ENCODE measurements around the gene CACNG3. TPM values are rescaled to one million over a fixed set of nuclear protein-coding genes. Genes with fewer than 3 reads are reported as not detected.

The CACNG3 gene
- total RNA-seq, 6 donors from 2014 or later = not detected

GRCh38 chr16:24353622-24354021, 97.5 kb downstream of the CACNG3 start:
- no peak overlapping the region for H3K4me3 ChIP-seq
- ATAC-seq (ENCODE audit: low FRiP score in 2 of 2) (no peak), DNase-seq (no peak)
- WGBS, 2 donors = 68 to 79% methylated on average over 5 of the region's 5 CpGs
- no peak for TF ChIP-seq CTCF (IDR thresholded peaks at IDR 0.05)
- H3K36me3 ChIP-seq = no peaks in the 10 kb centered on the region
- no peaks in the 10 kb centered on the region for H3K4me1 ChIP-seq
- no peaks in the 10 kb centered on the region for H3K27me3 ChIP-seq
- H3K9me3 ChIP-seq = no peaks in the 10 kb centered on the region
- H3K27ac ChIP-seq = no peak overlapping the region

- Histone ChIP-seq H3K27ac (no peak overlapping the region), H3K4me1 (no peaks in the 10 kb centered on the region), H3K4me3 (no peak overlapping the region), H3K27me3 (no peaks in the 10 kb centered on the region), H3K36me3 (no peaks in the 10 kb centered on the region), H3K9me3 (no peaks in the 10 kb centered on the region)
- TF ChIP-seq POLR2AphosphoS5 (IDR thresholded peaks at IDR 0.05) (no peak), CTCF (IDR thresholded peaks at IDR 0.05) (no peak), EP300 (IDR thresholded peaks at IDR 0.05) (no peak), POLR2A (IDR thresholded peaks at IDR 0.05) (no peak)
- WGBS, 2 donors = 69 to 84% methylated on average over 4 to 7 of the region's 7 CpGs
- ATAC-seq (ENCODE audit: low FRiP score in 2 of 2) (no peak), DNase-seq (no peak)
These were observed 101.4 kb downstream of the CACNG3 start for GRCh38 chr16:24357511-24357910.

- DNase-seq (no peak), ATAC-seq (ENCODE audit: low FRiP score in 2 of 2) (no peak)
- no peak for TF ChIP-seq CTCF (IDR thresholded peaks at IDR 0.05)
- no peak for TF ChIP-seq EP300 (IDR thresholded peaks at IDR 0.05)
- TF ChIP-seq POLR2AphosphoS5 (IDR thresholded peaks at IDR 0.05) = no peak
- TF ChIP-seq POLR2A (IDR thresholded peaks at IDR 0.05) = no peak
- WGBS, 2 donors = 80% methylated on average over 5 of the region's 5 CpGs
- H3K9me3 ChIP-seq = no peaks in the 10 kb centered on the region
- no peaks in the 10 kb centered on the region for H3K27me3 ChIP-seq
- H3K4me3 ChIP-seq = no peak overlapping the region
- H3K27ac ChIP-seq = no peak overlapping the region
- H3K4me1 ChIP-seq = no peaks in the 10 kb centered on the region
- H3K36me3 ChIP-seq = no peaks in the 10 kb centered on the region
These were observed 102.0 kb downstream of the CACNG3 start for GRCh38 chr16:24358117-24358516.

- Histone ChIP-seq H3K9me3 (no peaks in the 10 kb centered on the region), H3K4me1 (no peaks in the 10 kb centered on the region), H3K27ac (no peak overlapping the region), H3K36me3 (no peaks in the 10 kb centered on the region), H3K27me3 (no peaks in the 10 kb centered on the region), H3K4me3 (no peak overlapping the region)
- no peak for TF ChIP-seq EP300 (IDR thresholded peaks at IDR 0.05)
- TF ChIP-seq CTCF (IDR thresholded peaks at IDR 0.05) = no peak
- no peak for TF ChIP-seq POLR2A (IDR thresholded peaks at IDR 0.05)
- TF ChIP-seq POLR2AphosphoS5 (IDR thresholded peaks at IDR 0.05) = no peak
- DNase-seq = no peak
- ATAC-seq (ENCODE audit: low FRiP score in 2 of 2) = no peak
These were observed 103.4 kb downstream of the CACNG3 start for GRCh38 chr16:24359490-24359889.

GRCh38 chr16:24360936-24361335, 104.8 kb downstream of the CACNG3 start:
- H3K27ac ChIP-seq = no peak overlapping the region
- no peak for TF ChIP-seq POLR2A (IDR thresholded peaks at IDR 0.05)
- no peak for TF ChIP-seq CTCF (IDR thresholded peaks at IDR 0.05)
- TF ChIP-seq POLR2AphosphoS5 (IDR thresholded peaks at IDR 0.05) = no peak
- TF ChIP-seq EP300 (IDR thresholded peaks at IDR 0.05) = no peak
- ATAC-seq (ENCODE audit: low FRiP score in 2 of 2) = no peak
- no peak for DNase-seq
- no peaks in the 10 kb centered on the region for H3K36me3 ChIP-seq
- WGBS, 2 donors = 75 to 79% methylated on average over 4 of the region's 4 CpGs
- no peak overlapping the region for H3K4me3 ChIP-seq
- no peaks in the 10 kb centered on the region for H3K27me3 ChIP-seq
- H3K9me3 ChIP-seq = no peaks in the 10 kb centered on the region
- no peaks in the 10 kb centered on the region for H3K4me1 ChIP-seq
